ENCODE results near the gene PLSCR1.
"Not testable (repeated sequence)": the region's sequence is repeated elsewhere in the genome, so short reads cannot be mapped to it uniquely, and the experiment has no call there.

PLSCR1 gene

GRCh38 chr3:146550070-146550615, 5.7 kb upstream of the PLSCR1 start:
- no peak for DNase-seq

- no peak for DNase-seq
These were observed 2.9 kb upstream of the PLSCR1 start for GRCh38 chr3:146547235-146547835.

GRCh38 chr3:146546366-146546965, 2.1 kb upstream of the PLSCR1 start:
- DNase-seq = no peak

- DNase-seq = no peak
These were observed 622 bp upstream of the PLSCR1 start for GRCh38 chr3:146544929-146545528.

GRCh38 chr3:146543461-146544001, 876 bp downstream of the PLSCR1 start:
- DNase-seq = no peak

- no peak for DNase-seq
These were observed 1.4 kb downstream of the PLSCR1 start for GRCh38 chr3:146542978-146543377.

- peak in 1 of 5 donors; percentile 28 for DNase-seq
These were observed 2.2 kb downstream of the PLSCR1 start for GRCh38 chr3:146542179-146542578.

- no peak for DNase-seq
These were observed 3.4 kb downstream of the PLSCR1 start for GRCh38 chr3:146540978-146541377.

- no peak for DNase-seq
These were observed 4.2 kb downstream of the PLSCR1 start for GRCh38 chr3:146540236-146540635.

GRCh38 chr3:146539315-146539714, 5.1 kb downstream of the PLSCR1 start:
- no peak for DNase-seq

GRCh38 chr3:146537603-146538002, 6.8 kb downstream of the PLSCR1 start:
- DNase-seq = no peak

- no peak for DNase-seq
These were observed 7.7 kb downstream of the PLSCR1 start for GRCh38 chr3:146536681-146537080.

GRCh38 chr3:146532406-146532805, 12.0 kb downstream of the PLSCR1 start:
- no peak for DNase-seq

- no peak for DNase-seq
These were observed 13.8 kb downstream of the PLSCR1 start for GRCh38 chr3:146530609-146531008.

- DNase-seq = no peak
These were observed 15.4 kb downstream of the PLSCR1 start for GRCh38 chr3:146529021-146529420.

GRCh38 chr3:146524961-146525360, 19.4 kb downstream of the PLSCR1 start:
- no peak for DNase-seq

- no peak for DNase-seq
These were observed 20.9 kb downstream of the PLSCR1 start for GRCh38 chr3:146523531-146523930.

GRCh38 chr3:146522174-146523158, 21.9 kb downstream of the PLSCR1 start:
- DNase-seq = not testable (repeated sequence)

GRCh38 chr3:146521394-146521793, 23.0 kb downstream of the PLSCR1 start:
- no peak for DNase-seq

GRCh38 chr3:146519810-146520209, 24.6 kb downstream of the PLSCR1 start:
- DNase-seq = no peak

GRCh38 chr3:146517684-146518435, 26.5 kb downstream of the PLSCR1 start:
- DNase-seq = no peak
